ENCODE data around the gene EDEM1. TPM values are rescaled to one million over a fixed set of nuclear protein-coding genes. Genes with fewer than 3 reads are reported as not detected.

EDEM1 gene
- total RNA-seq, 1 donor from 2014 or later = 20.3 TPM

DNA sequence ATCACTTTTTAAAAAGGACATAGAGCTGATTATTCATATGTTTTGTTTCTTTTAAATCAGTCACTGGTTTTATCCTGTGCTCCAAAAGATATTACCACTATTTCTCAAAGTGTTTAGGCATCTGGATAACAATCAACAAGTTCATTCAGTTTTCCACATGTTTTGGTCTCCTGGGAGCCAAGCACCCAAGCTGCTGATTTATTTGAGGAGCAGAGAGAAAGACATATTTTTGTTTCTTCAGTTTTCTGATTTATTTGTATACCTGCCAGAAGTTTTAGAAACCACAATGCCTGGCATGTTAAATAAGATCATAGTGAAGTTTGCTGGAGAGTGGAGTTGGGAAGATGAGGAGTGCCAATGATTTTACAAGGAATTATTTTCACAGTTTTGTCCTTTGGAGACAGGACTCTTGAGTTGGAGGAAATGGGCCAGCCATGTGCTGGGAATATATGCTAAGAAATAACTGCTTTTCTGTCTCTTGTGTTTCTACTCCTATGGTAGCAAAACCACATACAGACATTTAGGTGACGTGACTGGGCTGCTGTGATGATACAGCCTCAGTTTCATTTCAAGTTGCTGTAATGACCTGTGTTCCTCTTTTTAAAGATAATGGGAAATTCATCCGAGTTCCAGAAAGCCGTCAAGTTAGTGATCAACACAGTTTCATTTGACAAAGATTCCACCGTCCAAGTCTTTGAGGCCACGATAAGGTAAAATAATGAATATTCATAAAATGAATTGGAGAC lies 11.7 kb downstream of the EDEM1 start:
- no peak for DNase-seq

DNA sequence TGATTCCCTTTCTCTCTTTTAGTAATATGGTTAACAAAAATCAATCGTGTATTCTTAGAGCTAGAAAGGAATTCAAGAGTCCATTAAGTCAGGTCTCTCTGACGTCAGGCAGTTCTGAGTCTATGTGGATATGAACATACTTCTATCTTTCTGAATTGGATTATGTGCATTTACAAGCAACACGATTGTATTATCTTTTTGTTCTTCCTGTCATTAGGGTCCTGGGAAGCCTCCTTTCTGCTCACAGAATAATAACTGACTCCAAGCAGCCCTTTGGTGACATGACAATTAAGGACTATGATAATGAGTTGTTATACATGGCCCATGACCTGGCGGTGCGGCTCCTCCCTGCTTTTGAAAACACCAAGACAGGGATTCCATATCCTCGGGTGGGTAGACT lies 14.0 kb downstream of the EDEM1 start:
- DNase-seq = no peak

DNA sequence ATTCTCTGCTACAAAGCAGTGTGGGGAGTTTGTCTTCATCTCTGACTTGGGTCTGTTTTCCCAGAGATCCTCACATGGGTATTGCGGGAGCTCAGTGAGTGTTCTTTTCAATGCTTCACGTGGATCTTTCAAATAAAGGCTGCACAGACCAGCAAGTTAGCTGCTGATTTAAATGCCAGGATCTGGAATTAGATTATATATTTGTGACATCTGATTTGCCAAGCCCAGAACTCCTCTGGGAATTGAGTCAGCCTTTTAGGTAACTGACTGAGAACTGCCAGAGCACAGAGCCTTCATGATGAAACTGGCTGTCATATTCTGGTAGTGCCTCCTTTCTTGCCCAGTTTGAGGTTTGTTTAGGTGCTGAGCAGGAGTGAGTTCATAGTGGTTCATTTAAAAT lies 14.7 kb downstream of the EDEM1 start:
- no peak for DNase-seq

- DNase-seq = no peak
Measured at GRCh38 chr3:5205165-5205941, 17.8 kb downstream of the EDEM1 start.

DNA sequence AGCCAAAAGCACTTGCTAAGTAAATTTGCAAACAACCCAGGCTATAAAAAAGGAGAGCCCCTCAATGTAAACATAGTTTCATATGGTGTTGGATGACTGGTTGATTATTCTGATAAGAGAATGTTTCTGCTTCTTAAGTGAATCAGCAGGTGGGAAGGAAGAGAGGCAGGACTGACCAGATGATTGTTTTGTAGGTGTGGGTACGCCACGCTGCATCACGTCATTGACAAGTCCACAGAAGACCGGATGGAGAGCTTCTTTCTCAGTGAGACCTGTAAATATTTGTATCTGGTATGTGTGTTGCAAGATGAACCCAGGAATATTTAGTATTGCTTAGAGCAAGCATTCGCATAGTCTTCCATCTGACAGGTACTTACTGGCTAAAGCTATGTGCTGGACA lies 23.4 kb downstream of the EDEM1 start:
- DNase-seq = no peak

DNA sequence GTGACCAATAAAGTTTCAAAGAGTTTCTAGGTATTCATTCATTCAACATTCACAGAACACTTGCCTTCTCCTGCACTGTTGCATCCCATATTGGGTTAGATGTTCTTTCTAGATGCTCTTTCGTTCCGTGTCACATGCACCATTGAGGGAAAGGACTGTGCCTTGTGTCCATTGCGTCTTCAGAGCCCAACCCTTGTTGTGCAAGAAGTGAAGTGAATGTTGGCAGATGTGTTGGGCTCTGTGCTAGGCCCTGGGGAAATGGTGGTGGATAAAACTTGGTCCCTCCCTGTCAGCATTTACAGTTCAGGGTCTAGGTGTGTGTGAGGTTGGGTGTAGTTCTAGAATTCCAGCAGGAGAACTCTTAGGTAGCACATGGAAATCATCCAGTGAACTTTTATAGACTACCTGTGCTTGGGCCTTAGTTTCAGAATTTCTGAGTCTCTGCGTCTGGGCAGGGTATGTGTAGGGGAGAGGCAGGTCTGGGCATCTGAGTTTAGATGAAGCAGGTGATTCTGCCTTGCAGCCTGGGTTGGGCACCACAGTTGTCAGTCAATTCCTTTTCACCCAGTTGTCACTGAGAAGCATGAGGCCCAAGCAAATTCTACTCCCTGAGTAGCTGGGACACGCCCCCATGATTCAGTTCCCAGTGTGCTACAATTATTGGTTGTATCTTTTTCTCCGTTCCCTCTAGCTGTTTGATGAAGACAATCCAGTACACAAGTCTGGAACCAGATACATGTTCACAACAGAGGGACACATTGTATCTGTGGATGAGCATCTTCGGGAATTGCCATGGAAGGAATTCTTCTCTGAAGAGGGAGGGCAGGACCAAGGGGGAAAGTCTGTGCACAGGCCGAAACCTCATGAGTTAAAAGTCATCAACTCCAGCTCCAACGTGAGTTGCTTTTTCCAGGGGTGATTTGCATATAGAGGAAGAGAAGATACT lies 25.4 kb downstream of the EDEM1 start:
- DNase-seq = no peak

DNA sequence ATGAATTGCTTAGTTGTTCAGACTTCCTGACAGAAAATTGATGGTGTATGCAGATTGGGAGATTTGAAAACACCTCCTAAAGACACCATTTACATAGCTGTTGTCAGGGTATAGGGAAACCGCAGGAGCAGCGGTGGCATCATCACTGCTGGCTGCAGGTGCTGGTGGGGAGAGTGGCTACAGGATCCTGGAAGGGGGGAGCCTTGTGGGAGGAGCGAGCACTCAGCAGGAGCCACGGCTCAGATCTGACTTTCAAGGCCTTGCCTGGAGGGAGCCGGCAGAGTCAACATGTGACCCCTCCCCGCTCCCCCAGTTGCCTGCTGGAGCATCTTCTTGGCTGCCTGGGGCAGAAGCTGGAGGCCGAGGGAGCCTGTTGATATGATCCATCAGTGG lies 26.1 kb downstream of the EDEM1 start:
- DNase-seq = no peak

- DNase-seq = no peak
Measured at GRCh38 chr3:5214352-5214751, 26.8 kb downstream of the EDEM1 start.

DNA sequence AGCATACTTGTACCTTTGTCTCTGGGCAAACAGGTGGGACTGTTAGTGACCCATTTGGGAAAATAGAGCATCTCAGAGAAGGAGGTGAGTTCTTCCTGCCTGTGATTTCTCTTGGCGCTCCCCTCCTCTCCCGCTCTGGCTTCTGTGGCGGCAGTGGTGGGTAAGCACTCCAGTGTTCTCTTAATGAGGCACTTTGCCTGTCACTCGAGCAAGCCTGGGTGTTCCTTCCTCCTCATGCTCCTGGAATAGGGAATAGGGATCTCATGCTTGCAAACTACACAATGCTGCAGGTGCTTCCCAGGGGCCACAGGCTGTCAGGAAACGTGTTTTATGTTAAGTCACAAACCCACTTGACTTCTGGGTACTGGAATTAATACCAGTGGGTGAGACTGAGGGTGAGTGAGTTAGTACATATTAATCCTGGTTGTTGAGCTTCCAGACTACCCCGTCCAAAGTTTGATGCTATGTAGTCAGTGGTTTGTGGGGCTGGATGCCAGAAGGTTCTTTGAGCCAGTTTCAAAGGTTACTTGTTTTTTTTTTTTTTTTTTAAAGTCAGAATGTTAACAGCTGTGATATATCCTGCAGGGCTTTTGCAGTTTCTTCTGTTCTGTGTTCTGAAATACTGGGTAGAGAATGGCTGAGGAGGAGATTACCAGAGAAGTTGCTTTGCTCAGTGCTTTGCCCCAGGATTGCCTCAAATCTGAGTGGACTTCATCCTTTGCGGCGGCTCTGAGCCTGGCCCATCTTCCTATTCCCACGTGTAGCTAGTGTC lies 30.5 kb downstream of the EDEM1 start:
- DNase-seq = no peak

- no peak for DNase-seq
Measured at GRCh38 chr3:5218815-5219214, 31.3 kb downstream of the EDEM1 start.

DNA sequence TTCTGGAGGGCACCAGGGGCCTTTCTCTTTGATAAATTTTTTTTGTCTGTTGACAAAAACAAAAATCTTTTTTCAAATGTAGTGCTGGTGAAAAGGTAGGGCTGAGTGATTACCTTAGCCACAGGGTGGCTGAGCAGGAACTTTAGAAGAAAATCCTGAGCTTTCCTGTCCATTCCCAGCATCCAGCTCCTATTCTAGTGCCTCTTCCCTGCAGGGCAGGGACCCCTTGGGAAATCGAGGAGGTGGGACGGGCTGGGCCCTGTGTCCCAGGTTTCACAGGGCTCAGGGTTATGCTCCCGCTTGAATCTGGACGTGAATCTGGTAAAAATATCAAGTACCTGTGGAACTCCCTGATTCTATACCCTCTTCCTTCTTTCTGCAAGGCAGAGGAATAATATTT lies 31.7 kb downstream of the EDEM1 start:
- DNase-seq = no peak

DNA sequence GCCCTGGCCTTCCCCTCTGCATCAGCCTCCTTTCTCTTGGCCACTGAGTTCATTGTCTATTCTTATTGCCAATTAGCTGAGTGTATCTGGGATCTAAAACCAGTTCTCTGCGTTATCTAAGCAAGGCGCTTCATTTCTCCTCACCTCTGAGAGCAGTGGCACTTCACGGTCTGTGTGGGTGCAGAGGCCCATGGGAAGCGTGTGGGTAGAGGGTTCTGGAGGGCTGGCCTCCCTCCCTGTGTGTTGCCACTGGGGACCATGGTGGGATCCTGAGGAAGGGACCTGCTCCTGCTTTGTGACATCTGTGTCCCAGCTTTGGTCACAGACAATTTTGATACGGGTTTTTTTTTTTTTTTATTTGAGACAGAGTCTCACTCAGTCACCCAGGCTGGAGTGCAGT lies 32.7 kb downstream of the EDEM1 start:
- no peak for DNase-seq

DNA sequence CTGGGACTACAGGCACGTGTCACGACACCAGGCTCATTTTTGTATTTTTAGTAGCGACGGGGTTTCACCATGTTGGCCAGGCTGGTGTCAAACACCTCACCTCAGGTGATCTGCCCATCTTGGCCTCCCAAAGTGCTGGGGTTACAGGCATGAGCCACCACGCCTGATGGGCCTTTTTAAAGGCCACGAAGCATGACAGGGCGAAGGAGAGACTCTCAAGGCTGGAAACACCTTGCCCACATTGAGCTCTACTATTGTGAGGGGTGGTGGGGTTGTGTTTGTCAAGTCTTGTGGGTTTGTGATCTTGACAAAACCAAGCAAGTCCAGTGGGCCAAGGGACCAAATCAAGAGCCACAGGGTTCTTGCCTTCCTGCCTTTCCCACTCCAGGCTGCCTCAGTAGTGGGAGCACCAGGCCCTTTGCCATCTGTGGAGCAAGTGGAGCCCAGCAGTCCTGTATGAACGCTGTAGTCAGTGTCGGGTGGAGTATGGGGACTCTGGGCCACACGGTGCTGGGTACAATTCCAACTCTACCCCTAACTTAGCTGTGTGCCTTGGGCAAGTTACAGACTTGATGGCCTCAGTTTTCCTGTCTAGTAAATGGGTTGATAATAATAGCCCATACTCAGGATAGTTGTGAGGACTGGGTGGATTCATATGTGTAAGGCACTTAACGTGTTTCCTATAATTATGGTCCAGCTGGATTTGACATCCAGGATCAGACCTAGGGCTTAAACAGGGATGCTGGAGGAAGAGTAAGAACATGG lies 33.3 kb downstream of the EDEM1 start:
- DNase-seq = no peak

DNA sequence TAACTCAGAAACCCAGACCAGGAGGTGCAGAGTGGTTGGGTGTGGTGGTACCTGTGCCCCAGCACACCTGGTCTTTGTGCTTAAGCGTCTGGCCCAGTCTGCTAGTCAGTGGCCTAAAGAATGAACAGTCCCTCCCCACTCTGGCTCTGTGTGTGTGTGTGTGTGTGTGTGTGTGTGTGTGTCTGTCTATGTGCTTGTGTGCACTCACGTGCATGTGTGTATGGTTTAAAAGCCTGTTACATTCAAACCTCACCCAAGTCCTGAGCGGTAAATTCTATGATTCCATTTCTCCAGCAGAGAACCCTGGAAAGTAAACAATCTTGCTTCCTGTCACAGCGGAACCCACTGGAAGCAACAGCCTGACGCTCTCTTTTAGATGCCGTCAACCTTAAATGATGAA lies 34.2 kb downstream of the EDEM1 start:
- DNase-seq = no peak

DNA sequence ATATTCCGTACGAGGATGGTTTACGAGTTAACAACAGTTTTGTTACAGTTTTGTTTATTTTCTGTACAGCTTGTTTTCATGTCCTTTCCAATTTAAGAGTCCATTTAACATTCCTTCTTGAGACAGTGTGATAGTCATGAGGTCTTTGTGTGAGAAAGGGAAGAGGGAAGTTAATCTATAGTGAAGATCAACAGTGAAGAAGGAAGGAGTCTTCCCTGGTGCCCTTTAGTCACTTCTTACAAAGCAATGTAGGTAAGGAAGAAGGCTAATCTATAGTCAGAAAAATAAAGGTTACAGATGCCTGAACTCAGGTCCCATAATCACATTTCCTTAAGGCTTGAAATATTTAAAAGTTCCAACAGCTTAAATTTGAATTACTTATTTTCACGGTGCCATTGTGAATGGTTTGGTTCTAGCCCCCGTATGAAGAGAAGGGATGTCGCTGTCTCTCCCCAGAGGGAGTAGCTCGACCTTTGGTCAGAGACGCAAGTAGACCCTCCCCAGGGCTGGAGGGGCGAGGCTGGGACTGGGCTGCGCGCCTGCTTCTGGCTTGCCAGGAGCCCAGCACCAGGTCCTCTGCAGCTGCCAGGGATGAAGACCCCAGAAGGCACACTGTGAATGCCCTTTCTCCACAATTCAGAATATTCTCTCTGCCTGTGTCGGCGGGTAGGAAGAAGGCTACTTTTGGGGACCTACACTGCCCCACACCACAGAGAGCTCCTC lies 34.9 kb downstream of the EDEM1 start:
- no peak for DNase-seq

- no peak for DNase-seq
Measured at GRCh38 chr3:5226783-5227182, 39.3 kb downstream of the EDEM1 start.

DNA sequence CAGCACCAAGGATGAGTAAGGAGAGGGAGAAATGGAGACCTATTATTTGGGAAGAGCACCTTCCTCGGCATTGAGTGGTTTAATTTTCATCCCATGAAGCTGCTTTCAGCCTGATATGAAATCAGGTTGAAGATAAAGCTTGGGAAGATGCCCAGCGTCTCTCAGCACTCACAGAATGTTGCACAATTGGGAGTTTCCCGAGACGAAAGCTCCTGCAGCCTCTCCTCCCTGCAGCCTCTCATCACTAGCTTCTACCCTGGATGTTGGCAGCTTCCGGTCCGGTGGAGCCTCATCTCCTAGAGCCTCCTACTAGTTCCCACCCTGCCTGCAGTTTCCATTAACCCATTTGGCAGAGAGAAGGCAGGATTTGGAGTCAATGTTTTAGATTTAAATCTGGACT lies 40.3 kb downstream of the EDEM1 start:
- DNase-seq = no peak

GRCh38 chr3:5229414-5229813 lies 41.9 kb downstream of the EDEM1 start:
- DNase-seq = no peak

- DNase-seq = no peak
Measured at GRCh38 chr3:5231074-5231473, 43.6 kb downstream of the EDEM1 start.

DNA sequence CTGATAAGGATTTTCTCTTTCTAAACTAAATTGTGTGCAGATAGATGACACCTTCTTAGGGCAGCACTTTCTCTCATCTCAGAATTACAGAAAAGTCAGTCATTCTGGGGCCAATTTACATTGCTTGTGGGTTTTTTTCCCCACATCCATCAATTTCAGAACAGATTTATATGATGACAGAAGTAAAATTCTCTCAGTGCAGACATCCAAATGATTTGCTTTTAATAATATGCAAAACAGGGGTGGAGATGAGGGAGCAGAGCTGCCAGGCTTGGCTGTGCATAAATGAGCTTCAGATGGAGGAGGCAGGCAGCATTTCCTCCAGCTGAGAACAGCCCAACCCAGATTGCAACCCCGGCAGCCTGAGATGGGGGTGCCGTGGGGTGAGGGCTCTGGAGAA lies 44.0 kb downstream of the EDEM1 start:
- DNase-seq = peak; percentile 20

GRCh38 chr3:5232570-5232969 lies 45.1 kb downstream of the EDEM1 start:
- DNase-seq = no peak

Measured in skin of body (tissue), 2 donors.